ENCODE measurements around the gene SLC6A5. TPM values are rescaled to one million over a fixed set of nuclear protein-coding genes. Genes with fewer than 3 reads are reported as not detected.
A peak's percentile ranks its signal among the peaks of the same experiment; 100 is the strongest.

The SLC6A5 gene
- total and polyA plus RNA-seq, 9 donors = 0.12 TPM; not detected in 8

DNA sequence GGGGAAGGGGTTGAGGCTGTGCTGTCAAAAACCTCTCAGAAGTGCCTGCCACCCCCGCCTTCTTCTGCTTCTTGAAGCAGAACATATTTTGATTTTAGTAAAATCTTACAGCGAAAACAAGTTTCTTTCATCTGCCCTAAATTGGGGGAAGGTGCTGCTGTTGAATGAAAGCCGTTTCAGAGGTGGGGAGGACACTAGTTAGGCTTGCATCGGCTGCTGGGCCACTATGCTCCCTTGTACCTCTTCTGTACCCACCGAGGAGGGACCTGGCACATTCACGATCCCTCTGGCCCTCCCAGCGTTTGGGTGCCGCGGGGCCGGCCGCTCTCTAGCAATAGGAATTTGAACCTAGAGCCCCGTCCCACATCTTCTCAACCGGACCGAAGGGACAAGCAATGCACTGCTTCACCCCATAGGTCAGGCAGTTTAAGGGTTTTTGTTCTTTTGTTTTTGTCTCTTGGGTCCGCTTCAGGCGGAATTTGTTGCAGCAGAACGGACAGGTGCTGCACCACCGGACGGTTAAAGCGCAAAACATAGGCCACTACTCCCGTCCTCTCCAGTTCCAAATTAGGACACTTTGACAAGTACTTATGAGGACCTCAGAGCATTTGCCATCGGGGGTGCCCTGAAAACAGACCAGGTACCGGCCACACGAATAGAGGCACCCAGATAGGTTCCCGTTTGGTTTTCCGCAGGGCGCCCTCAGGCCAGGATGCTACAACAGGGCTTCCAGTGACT, 5.6 kb downstream of the SLC6A5 start:
- no peaks in the 10 kb centered on the region for H3K36me3 ChIP-seq
- no peak for TF ChIP-seq POLR2A (IDR thresholded peaks at IDR 0.05)
- TF ChIP-seq, protein P1, sequence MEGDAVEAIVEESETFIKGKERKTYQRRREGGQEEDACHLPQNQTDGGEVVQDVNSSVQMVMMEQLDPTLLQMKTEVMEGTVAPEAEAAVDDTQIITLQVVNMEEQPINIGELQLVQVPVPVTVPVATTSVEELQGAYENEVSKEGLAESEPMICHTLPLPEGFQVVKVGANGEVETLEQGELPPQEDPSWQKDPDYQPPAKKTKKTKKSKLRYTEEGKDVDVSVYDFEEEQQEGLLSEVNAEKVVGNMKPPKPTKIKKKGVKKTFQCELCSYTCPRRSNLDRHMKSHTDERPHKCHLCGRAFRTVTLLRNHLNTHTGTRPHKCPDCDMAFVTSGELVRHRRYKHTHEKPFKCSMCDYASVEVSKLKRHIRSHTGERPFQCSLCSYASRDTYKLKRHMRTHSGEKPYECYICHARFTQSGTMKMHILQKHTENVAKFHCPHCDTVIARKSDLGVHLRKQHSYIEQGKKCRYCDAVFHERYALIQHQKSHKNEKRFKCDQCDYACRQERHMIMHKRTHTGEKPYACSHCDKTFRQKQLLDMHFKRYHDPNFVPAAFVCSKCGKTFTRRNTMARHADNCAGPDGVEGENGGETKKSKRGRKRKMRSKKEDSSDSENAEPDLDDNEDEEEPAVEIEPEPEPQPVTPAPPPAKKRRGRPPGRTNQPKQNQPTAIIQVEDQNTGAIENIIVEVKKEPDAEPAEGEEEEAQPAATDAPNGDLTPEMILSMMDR (IDR thresholded peaks at IDR 0.05) = no peak
- no peak for TF ChIP-seq EP300 (IDR thresholded peaks at IDR 0.05)

DNA sequence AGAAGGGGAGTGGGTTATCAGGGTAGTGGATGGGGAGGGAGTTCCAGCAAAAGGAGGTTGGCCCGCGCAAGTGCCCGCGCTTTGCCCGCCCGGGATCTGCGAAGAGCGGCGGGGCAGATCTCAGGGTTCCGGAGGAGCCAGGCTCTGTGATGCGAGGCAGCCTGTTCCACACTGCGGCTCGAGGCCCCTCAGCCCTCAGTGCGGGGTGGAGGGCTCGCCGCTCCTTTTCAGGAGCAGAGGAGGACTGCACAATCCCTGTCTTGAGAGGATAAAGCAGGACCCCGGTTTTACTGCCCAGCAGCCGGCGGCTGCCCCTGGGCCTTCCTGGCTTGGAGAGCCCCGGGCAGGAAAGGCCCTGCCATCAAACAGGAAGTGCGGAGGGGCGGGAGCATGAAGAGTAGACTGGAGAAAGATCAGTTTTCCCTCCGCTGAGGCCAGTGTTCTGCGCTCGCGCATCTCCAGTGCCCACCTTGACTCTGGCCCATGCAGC, 6.2 kb downstream of the SLC6A5 start:
- Histone ChIP-seq H3K27ac (no peak overlapping the region), H3K9me3 (no peaks in the 10 kb centered on the region), H3K36me3 (no peaks in the 10 kb centered on the region), H3K27me3 (no peaks in the 10 kb centered on the region), H3K4me1 (ENCODE audit: insufficient read depth) (no peaks in the 10 kb centered on the region), H3K4me3 (no peak overlapping the region)
- no peak for DNase-seq
- TF ChIP-seq, protein P1 (IDR thresholded peaks at IDR 0.05) = no peak
- TF ChIP-seq EP300 (IDR thresholded peaks at IDR 0.05) = no peak
- no peak for TF ChIP-seq POLR2A (IDR thresholded peaks at IDR 0.05)
- 5 to 26% (median 7%) methylated on average over 26 of the region's 26 CpGs for WGBS, 3 donors
- intact Hi-C loops (cut with DNase I) = loop anchor here in 1 of 4 donors (10.0 kb wide), 1 partner anchor 201 kb away; no protein-coding TSS in a partner anchor

More for the DNA sequence above, 5.6 kb downstream of the SLC6A5 start:
- Histone ChIP-seq H3K27me3 (no peaks in the 10 kb centered on the region), H3K4me1 (ENCODE audit: insufficient read depth) (no peaks in the 10 kb centered on the region), H3K9me3 (no peaks in the 10 kb centered on the region), H3K4me3 (no peak overlapping the region), H3K27ac (no peak overlapping the region)
- intact Hi-C loops (cut with DNase I) = loop anchor here in 1 of 4 donors (10.0 kb wide), 1 partner anchor 200 kb away; no protein-coding TSS in a partner anchor
- no peak for DNase-seq
- WGBS, 3 donors = 7 to 17% (median 14%) methylated on average over 27 of the region's 27 CpGs

DNA sequence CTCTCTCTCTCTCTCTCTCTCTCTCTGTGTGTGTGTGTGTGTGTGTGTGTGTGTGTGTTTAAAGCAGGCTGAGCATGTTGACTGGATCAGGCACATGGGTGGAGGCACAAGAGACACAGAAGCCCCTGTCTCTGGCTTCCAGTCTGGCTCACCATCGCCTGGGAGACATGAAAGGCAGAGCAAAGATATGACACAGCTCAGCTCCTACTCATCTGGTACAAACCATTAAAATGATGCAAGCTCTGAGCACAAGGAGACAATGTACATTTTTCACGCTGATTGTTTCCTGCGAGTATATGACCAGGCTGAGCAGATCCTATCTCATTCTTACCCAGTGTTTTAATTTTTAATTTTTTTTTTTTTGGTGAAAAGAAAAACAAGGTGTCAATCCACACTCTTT, 9.5 kb downstream of the SLC6A5 start:
- no peak for DNase-seq
- 76 to 83% (median 82%) methylated on average over 3 of the region's 3 CpGs for WGBS, 3 donors
- H3K27me3 ChIP-seq = no peaks in the 10 kb centered on the region
- H3K4me1 ChIP-seq (ENCODE audit: insufficient read depth) = no peaks in the 10 kb centered on the region
- H3K4me3 ChIP-seq = no peak overlapping the region
- no peak for TF ChIP-seq EP300 (IDR thresholded peaks at IDR 0.05)
- TF ChIP-seq, protein P1 (IDR thresholded peaks at IDR 0.05) = no peak
- no peak for TF ChIP-seq POLR2A (IDR thresholded peaks at IDR 0.05)
- H3K27ac ChIP-seq = no peak overlapping the region
- H3K9me3 ChIP-seq = no peaks in the 10 kb centered on the region
- intact Hi-C loops (cut with DNase I) = loop anchor here in 1 of 4 donors (10.0 kb wide), 1 partner anchor 204 kb away; no protein-coding TSS in a partner anchor
- H3K36me3 ChIP-seq = no peaks in the 10 kb centered on the region

DNA sequence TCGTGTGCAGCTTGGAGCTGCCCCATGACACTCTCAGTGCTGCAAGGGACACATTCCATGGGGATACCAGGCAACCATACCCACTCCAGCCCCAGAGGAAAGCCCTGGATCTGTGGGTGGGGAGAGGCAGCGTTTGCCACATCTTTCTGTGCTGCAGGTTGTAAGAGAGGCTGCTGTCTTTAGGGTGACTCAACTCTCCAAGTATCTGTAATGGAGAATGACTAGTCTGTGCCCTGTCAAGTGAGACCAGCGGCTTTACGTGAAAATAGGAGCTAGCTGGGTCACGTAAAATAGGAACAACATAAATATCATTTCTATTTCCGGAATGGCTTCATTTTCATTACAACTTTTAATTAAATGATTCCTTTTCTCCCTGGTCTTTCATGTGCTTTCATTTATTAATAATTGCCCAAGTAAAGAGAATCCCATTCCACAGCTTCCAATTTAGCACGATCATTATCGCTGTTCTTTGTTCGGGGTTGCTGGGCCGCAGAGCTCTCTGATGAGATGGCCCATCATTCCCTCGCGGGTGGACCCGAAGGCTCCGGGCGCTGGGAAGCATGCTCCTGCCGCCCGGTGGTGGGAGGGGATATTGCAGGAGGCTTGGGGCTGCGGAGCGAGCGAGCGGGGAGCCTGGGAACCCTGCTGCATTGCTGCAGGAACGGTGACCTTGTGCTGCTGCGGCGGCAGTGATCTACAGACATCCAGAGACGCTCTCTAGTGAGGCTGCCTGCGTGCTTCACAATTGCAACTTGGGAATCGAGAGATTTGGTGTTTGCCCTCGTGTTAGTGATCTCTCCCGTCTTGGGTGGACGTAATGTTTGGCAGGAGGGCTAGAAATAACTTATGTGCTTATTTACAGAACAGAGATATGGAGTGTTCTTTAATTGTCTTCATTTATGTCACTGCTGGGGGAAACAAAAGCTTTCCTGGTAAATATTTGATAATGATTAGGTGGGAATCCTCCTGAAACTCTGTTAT, 10.6 kb downstream of the SLC6A5 start:
- H3K27me3 ChIP-seq = no peaks in the 10 kb centered on the region
- intact Hi-C loops (cut with DNase I) = loop anchor here in 2 of 4 donors (10.0 kb wide), 2 partner anchors 205 to 225 kb away; partner anchors contain the start of gene PRMT3 (in 1 of the 2)
- no peaks in the 10 kb centered on the region for H3K4me1 ChIP-seq (ENCODE audit: insufficient read depth)
- H3K27ac ChIP-seq = no peak overlapping the region
- H3K36me3 ChIP-seq = no peaks in the 10 kb centered on the region
- H3K4me3 ChIP-seq = no peak overlapping the region
- H3K9me3 ChIP-seq = no peaks in the 10 kb centered on the region
- 7 to 10% (median 9%) methylated on average over 30 of the region's 30 CpGs for WGBS, 3 donors
- peak; percentile 25 to 78 (median 53) for DNase-seq
- no peak for TF ChIP-seq POLR2A (IDR thresholded peaks at IDR 0.05)
- TF ChIP-seq EP300 (IDR thresholded peaks at IDR 0.05) = no peak
- TF ChIP-seq, protein P1 (IDR thresholded peaks at IDR 0.05) = peak; percentile 34 to 50 (median 37)

All from ovary (tissue), 9 donors.